ENCODE data around the gene ZNF546. TPM values are rescaled to one million over a fixed set of nuclear protein-coding genes. Genes with fewer than 3 reads are reported as not detected.

Gene ZNF546
- total RNA-seq, 1 experiment from 2014 or later, result 68.4 TPM

- DNase-seq (ENCODE audit: low read depth, low spot score), result no peak
- POLR2A ChIA-PET, result interaction anchor here (0.5 to 0.7 kb wide), 4 partner anchors 21 to 303 kb away, joined by 3 to 14 read pairs (median 8); no protein-coding TSS in a partner anchor
- in situ Hi-C loops (cut with HindIII; ENCODE audit: low pct_unique_long_range_greater_than_20kb, low sequenced_read_pairs) (loop anchor here (5.0 kb wide), 1 partner anchor 184 kb away; no protein-coding TSS in a partner anchor), intact Hi-C loops (cut with micrococcal nuclease; ENCODE audit: unreplicated experiment) (no loop called here)
- no peak for TF ChIP-seq SIN3A (IDR thresholded peaks at IDR 0.05; ENCODE audit: borderline replicate concordance, insufficient read depth, low read depth, low read length)
- no peak for TF ChIP-seq CTCF (IDR thresholded peaks at IDR 0.05)
- TF ChIP-seq POLR2AphosphoS5 (IDR thresholded peaks at IDR 0.05; ENCODE audit: low read depth, low read length), result no peak
- TF ChIP-seq REST (IDR thresholded peaks at IDR 0.05; ENCODE audit: insufficient read depth in 1 of 2, low read depth in 2 of 2, low read length in 1 of 2), result no peak
- no peak for TF ChIP-seq TCF7L2 (IDR thresholded peaks at IDR 0.05; ENCODE audit: low read depth, low read length)
- no peak overlapping the region for H3K4me3 ChIP-seq (ENCODE audit: low read depth in 2 of 2, low read length in 2 of 2)
- H3K4me1 ChIP-seq (ENCODE audit: control insufficient read depth, insufficient read depth, low read length), result no peaks in the 10 kb centered on the region
- CTCF ChIA-PET, result interaction anchor here (0.5 kb wide), 1 partner anchor 474 kb away, joined by 5 read pairs; no protein-coding TSS in a partner anchor
- no peak overlapping the region for H3K27ac ChIP-seq (ENCODE audit: low read length)
- no peaks in the 10 kb centered on the region for H3K27me3 ChIP-seq (ENCODE audit: control insufficient read depth, insufficient read depth, low read length)
- H3K9me3 ChIP-seq (ENCODE audit: control insufficient read depth, insufficient read depth, low read depth, low read length), result peaks cover 99% of the 10 kb centered on the region
- no TSS peak for BruUV-seq (replicated peaks)
- H3K36me3 ChIP-seq (ENCODE audit: control insufficient read depth, insufficient read depth, low read length), result no peaks in the 10 kb centered on the region
- ATAC-seq, result no peak
Observed at GRCh38 chr19:40025938-40026596, 29.2 kb downstream of the ZNF546 start.

GRCh38 chr19:40026597-40026970, 29.7 kb downstream of the ZNF546 start:
- ChIA-PET CTCF (no interaction called here), POLR2A (interaction anchor here (0.7 to 1.2 kb wide), 2 partner anchors 56 to 78 kb away, joined by 3 to 13 read pairs; partner anchors contain the start of gene PSMC4)
- no peaks in the 10 kb centered on the region for H3K4me1 ChIP-seq (ENCODE audit: control insufficient read depth, insufficient read depth, low read length)
- H3K9me3 ChIP-seq (ENCODE audit: control insufficient read depth, insufficient read depth, low read depth, low read length), result peaks cover 99% of the 10 kb centered on the region
- no peaks in the 10 kb centered on the region for H3K27me3 ChIP-seq (ENCODE audit: control insufficient read depth, insufficient read depth, low read length)
- no peak overlapping the region for H3K4me3 ChIP-seq (ENCODE audit: low read depth in 2 of 2, low read length in 2 of 2)
- no peak for DNase-seq (ENCODE audit: low read depth, low spot score)
- no peak for ATAC-seq
- no peaks in the 10 kb centered on the region for H3K36me3 ChIP-seq (ENCODE audit: control insufficient read depth, insufficient read depth, low read length)
- intact Hi-C loops (cut with micrococcal nuclease; ENCODE audit: unreplicated experiment) (no loop called here), in situ Hi-C loops (cut with HindIII; ENCODE audit: low pct_unique_long_range_greater_than_20kb, low sequenced_read_pairs) (loop anchor here (5.0 kb wide), 1 partner anchor 184 kb away; no protein-coding TSS in a partner anchor)
- no peak overlapping the region for H3K27ac ChIP-seq (ENCODE audit: low read length)
- no TSS peak for BruUV-seq (replicated peaks)
- TF ChIP-seq SIN3A (IDR thresholded peaks at IDR 0.05; ENCODE audit: borderline replicate concordance, insufficient read depth, low read depth, low read length) (no peak), TCF7L2 (IDR thresholded peaks at IDR 0.05; ENCODE audit: low read depth, low read length) (no peak), REST (IDR thresholded peaks at IDR 0.05; ENCODE audit: insufficient read depth in 1 of 2, low read depth in 2 of 2, low read length in 1 of 2) (no peak), CTCF (IDR thresholded peaks at IDR 0.05) (no peak), POLR2AphosphoS5 (IDR thresholded peaks at IDR 0.05; ENCODE audit: low read depth, low read length) (no peak)

Measured in Panc1 (cell line).